Measurements from ENCODE around the gene TIGD6. TPM values are rescaled to one million over a fixed set of nuclear protein-coding genes. Genes with fewer than 3 reads are reported as not detected.

The TIGD6 gene
- total RNA-seq, 4 donors from 2014 or later: 1.2 to 4.5 (median 2.7) TPM

GRCh38 chr5:149961957-149962409 is 38.5 kb downstream of the TIGD6 start:
- Histone ChIP-seq H3K4me1 (peaks cover 0 to 8% (median 5%) of the 10 kb centered on the region in 4 donors), H3K36me3 (no peaks in the 10 kb centered on the region), H3K27ac (no peak overlapping the region), H3K9me3 (no peaks in the 10 kb centered on the region), H3K4me3 (peak overlapping the region in 1 of 4 donors; percentile 84), H3K27me3 (no peaks in the 10 kb centered on the region)
- TF ChIP-seq CTCF (IDR thresholded peaks at IDR 0.05) (peak in 4 of 6 experiments; percentile 23 to 64 (median 53)), POLR2A (IDR thresholded peaks at IDR 0.05) (no peak)
- no peak for DNase-seq

- DNase-seq: no peak
- TF ChIP-seq POLR2A (IDR thresholded peaks at IDR 0.05): no peak
- no peak for TF ChIP-seq CTCF (IDR thresholded peaks at IDR 0.05)
- Histone ChIP-seq H3K4me1 (peaks cover 0 to 8% (median 5%) of the 10 kb centered on the region in 4 donors), H3K9me3 (no peaks in the 10 kb centered on the region), H3K27ac (peak overlapping the region; percentile 83 to 91 (median 87)), H3K27me3 (no peaks in the 10 kb centered on the region), H3K36me3 (no peaks in the 10 kb centered on the region), H3K4me3 (peak overlapping the region; percentile 62 to 87 (median 84))
Measured at GRCh38 chr5:149961186-149961685, 39.2 kb downstream of the TIGD6 start.

GRCh38 chr5:149960272-149961185 is 39.9 kb downstream of the TIGD6 start, which contains the start of gene SLC26A2:
Gene SLC26A2 (plus strand): TSS chr5:149960758. CDS start chr5:149977653, 16,895 bp downstream.
- H3K9me3 ChIP-seq: no peaks in the 10 kb centered on the region
- peak within 1 kb of the TSS; percentile 83 to 91 (median 87) for H3K27ac ChIP-seq
- DNase-seq: peak; percentile 98 to 99 (median 99)
- peaks cover 0 to 8% (median 5%) of the 10 kb centered on the region in 4 donors for H3K4me1 ChIP-seq
- H3K4me3 ChIP-seq: peak within 1 kb of the TSS; percentile 62 to 87 (median 84)
- TF ChIP-seq POLR2A (IDR thresholded peaks at IDR 0.05) (peak; percentile 84 to 97), CTCF (IDR thresholded peaks at IDR 0.05) (peak in 2 of 6 experiments; percentile 17 to 27)
- H3K36me3 ChIP-seq: no peaks in the 10 kb centered on the region
- no peaks in the 10 kb centered on the region for H3K27me3 ChIP-seq

GRCh38 chr5:149959406-149960236 is 40.8 kb downstream of the TIGD6 start:
- Histone ChIP-seq H3K4me3 (peak overlapping the region; percentile 62 to 87 (median 84)), H3K4me1 (peaks cover 0 to 8% (median 5%) of the 10 kb centered on the region in 4 donors), H3K9me3 (no peaks in the 10 kb centered on the region), H3K27ac (peak overlapping the region; percentile 83 to 91 (median 87)), H3K27me3 (no peaks in the 10 kb centered on the region), H3K36me3 (no peaks in the 10 kb centered on the region)
- TF ChIP-seq CTCF (IDR thresholded peaks at IDR 0.05): peak in 5 of 6 experiments; percentile 52 to 72 (median 66)
- TF ChIP-seq POLR2A (IDR thresholded peaks at IDR 0.05): no peak
- peak in 1 of 3 donors; percentile 24 for DNase-seq

- no peak for DNase-seq
- H3K27ac ChIP-seq: peak overlapping the region in 1 of 4 donors; percentile 45
Measured at GRCh38 chr5:149957855-149958254, 42.6 kb downstream of the TIGD6 start.

More at GRCh38 chr5:149957855-149958254, 42.6 kb downstream of the TIGD6 start:
- Histone ChIP-seq H3K4me3 (no peak overlapping the region), H3K9me3 (no peaks in the 10 kb centered on the region), H3K4me1 (peaks cover 0 to 8% (median 5%) of the 10 kb centered on the region in 4 donors), H3K36me3 (no peaks in the 10 kb centered on the region), H3K27me3 (no peaks in the 10 kb centered on the region)
- no peak for TF ChIP-seq POLR2A (IDR thresholded peaks at IDR 0.05)
- TF ChIP-seq CTCF (IDR thresholded peaks at IDR 0.05): no peak
